WTC11 (cell line): Measurements from ENCODE around the gene DLG1. TPM values are rescaled to one million over a fixed set of nuclear protein-coding genes. Genes with fewer than 3 reads are reported as not detected.

ENCODE experiments used
- ATAC-seq: fragments of 200-7000 bp; cut with Tn5 transposase; 2 replicates; pipeline ENCODE4 v1.10.0; 2021; ENCODE audit warnings: mild to moderate bottlenecking, moderate library complexity
- CTCF ChIA-PET: fragments of 300-600 bp; sonication (Branson Sonifier 250); formaldehyde crosslinking; loops from one replicate; lab custom pipeline; 2021; ENCODE audit warnings: antibody characterized with exemption; lab: Charles Lee
- POLR2A ChIA-PET: fragments of 350-600 bp; sonication (Branson Sonifier 250); formaldehyde crosslinking; loops from one replicate; lab custom pipeline; 2021; ENCODE audit warnings: antibody characterized with exemption; lab: Charles Lee
- DNase-seq: peaks from one replicate; pipeline ENCODE4 v3.0.0; 2021; ENCODE audit warnings: low spot score
- H3K27ac Mint-ChIP-seq: 2 replicates; pipeline ENCODE4 v1.8.0; 2021; ENCODE audit warnings: mixed read lengths
- H3K27me3 Mint-ChIP-seq: 2 replicates; pipeline ENCODE4 v1.8.0; 2021; ENCODE audit warnings: low read depth, mild to moderate bottlenecking, moderate library complexity, mixed read lengths
- H3K36me3 Mint-ChIP-seq: 2 replicates; pipeline ENCODE4 v1.8.0; 2021; ENCODE audit warnings: mixed read lengths
- H3K4me1 Mint-ChIP-seq: 2 replicates; pipeline ENCODE4 v1.8.0; 2022; ENCODE audit warnings: mixed read lengths
- H3K4me3 Mint-ChIP-seq: 2 replicates; pipeline ENCODE4 v1.8.0; 2021; ENCODE audit warnings: mild to moderate bottlenecking, moderate library complexity, mixed read lengths
- H3K9me3 Mint-ChIP-seq: 2 replicates; pipeline ENCODE4 v1.8.0; 2021; ENCODE audit warnings: mixed read lengths
- CDX4 ChIP-seq: fragments of 250-450 bp; sonication (Bioruptor Pico); IDR thresholded peaks from 2 replicates; pipeline ENCODE4 v1.9.0; 2021; ENCODE audit warnings: moderate library complexity, mild to moderate bottlenecking, inconsistent platforms, borderline replicate concordance
- ERG ChIP-seq: fragments of 250-450 bp; sonication (Bioruptor Pico); IDR thresholded peaks from 2 replicates; pipeline ENCODE4 v1.8.0; 2021; ENCODE audit warnings: mild to moderate bottlenecking
- ESRRA ChIP-seq: sonication (generic); formaldehyde crosslinking; IDR thresholded peaks from 2 replicates; pipeline ENCODE4 v1.8.1; 2022; ENCODE audit warnings: mild to moderate bottlenecking, missing genetic modification reagents, borderline replicate concordance
- IRF1 ChIP-seq: sonication (generic); formaldehyde crosslinking; IDR thresholded peaks from 2 replicates; pipeline ENCODE4 v1.8.0; 2023; ENCODE audit warnings: missing genetic modification reagents
- NFE2L1 ChIP-seq: sonication (generic); formaldehyde crosslinking; IDR thresholded peaks from 2 replicates; pipeline ENCODE4 v1.8.1; 2023; ENCODE audit warnings: missing genetic modification reagents
- NR2C2 ChIP-seq: sonication (generic); formaldehyde crosslinking; IDR thresholded peaks from 2 replicates; pipeline ENCODE4 v1.8.0; 2022; ENCODE audit warnings: mild to moderate bottlenecking, missing genetic modification reagents
- SMAD4 ChIP-seq: sonication (generic); formaldehyde crosslinking; IDR thresholded peaks from 2 replicates; pipeline ENCODE4 v1.8.0; 2022; ENCODE audit warnings: mild to moderate bottlenecking, missing genetic modification reagents
- ZBTB21 ChIP-seq: sonication (generic); formaldehyde crosslinking; IDR thresholded peaks from 2 replicates; pipeline ENCODE4 v1.8.1; 2023; ENCODE audit warnings: mild to moderate bottlenecking, missing genetic modification reagents, borderline replicate concordance
- ZMAT4 ChIP-seq: fragments of 250-450 bp; sonication (Bioruptor Pico); IDR thresholded peaks from 2 replicates; pipeline ENCODE4 v1.9.0; 2021; ENCODE audit warnings: mild to moderate bottlenecking
- ZNF532 ChIP-seq: fragments of 250-450 bp; sonication (Bioruptor Pico); IDR thresholded peaks from 2 replicates; pipeline ENCODE4 v1.9.0; 2021; ENCODE audit warnings: mild to moderate bottlenecking, borderline replicate concordance
- ZSCAN18 ChIP-seq: fragments of 250-450 bp; sonication (Bioruptor Pico); IDR thresholded peaks from 2 replicates; pipeline ENCODE4 v2.1.2; 2022; ENCODE audit warnings: mild to moderate bottlenecking, moderate library complexity
- total RNA-seq: library from RNA; stranded (reverse); gene quantifications from 3 replicates; pipeline ENCODE4 v1.2.3, GENCODE V29; 2021
- TF ChIP-seq, protein P1 (sequence below): sonication (generic); formaldehyde crosslinking; IDR thresholded peaks from 2 replicates; pipeline ENCODE4 v1.8.0; 2022; ENCODE audit warnings: mild to moderate bottlenecking, missing genetic modification reagents
- TF ChIP-seq, protein P2 (sequence below): fragments of 200-600 bp; IDR thresholded peaks from 2 replicates; pipeline ENCODE4 v1.8.0; 2022; ENCODE audit warnings: antibody characterized with exemption

The DLG1 gene
- total RNA-seq, 1 experiment from 2014 or later: 81.1 TPM

GRCh38 chr3:197025736-197026480 lies 272.5 kb downstream of the DLG1 start:
- CTCF ChIA-PET: interaction anchor here (0.9 kb wide), 1 partner anchor 24 kb away, joined by 3 read pairs; no protein-coding TSS in a partner anchor
- ATAC-seq (no peak), DNase-seq (no peak)
- Mint-ChIP-seq H3K27ac (no peak overlapping the region), H3K36me3 (no peaks in the 10 kb centered on the region), H3K4me3 (no peak overlapping the region), H3K9me3 (no peaks in the 10 kb centered on the region), H3K4me1 (peaks cover 39% of the 10 kb centered on the region), H3K27me3 (peaks cover 15% of the 10 kb centered on the region)
- POLR2A ChIA-PET: no interaction called here
- TF ChIP-seq, protein P1, sequence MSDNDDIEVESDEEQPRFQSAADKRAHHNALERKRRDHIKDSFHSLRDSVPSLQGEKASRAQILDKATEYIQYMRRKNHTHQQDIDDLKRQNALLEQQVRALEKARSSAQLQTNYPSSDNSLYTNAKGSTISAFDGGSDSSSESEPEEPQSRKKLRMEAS (CRISPR knock-in tag): no peak
- no peak for TF ChIP-seq IRF1 (CRISPR knock-in tag)
- no peak for TF ChIP-seq SMAD4 (CRISPR knock-in tag)
- TF ChIP-seq NFE2L1: no peak
- peak; percentile 29; the same call in 1 of the 2 replicates for TF ChIP-seq ESRRA (CRISPR knock-in tag)
- no peak for TF ChIP-seq ZSCAN18 (CRISPR knock-in tag)

GRCh38 chr3:197024881-197025735 lies 273.3 kb downstream of the DLG1 start:
- ATAC-seq (no peak), DNase-seq (no peak)
- H3K4me3 Mint-ChIP-seq: no peak overlapping the region
- POLR2A ChIA-PET: no interaction called here
- peaks cover 15% of the 10 kb centered on the region for H3K27me3 Mint-ChIP-seq
- no peak for TF ChIP-seq NR2C2 (CRISPR knock-in tag)
- no peak for TF ChIP-seq ZMAT4 (CRISPR knock-in tag)
- TF ChIP-seq ZBTB21 (CRISPR knock-in tag): no peak
- TF ChIP-seq IRF1 (CRISPR knock-in tag): no peak
- TF ChIP-seq, protein P2, sequence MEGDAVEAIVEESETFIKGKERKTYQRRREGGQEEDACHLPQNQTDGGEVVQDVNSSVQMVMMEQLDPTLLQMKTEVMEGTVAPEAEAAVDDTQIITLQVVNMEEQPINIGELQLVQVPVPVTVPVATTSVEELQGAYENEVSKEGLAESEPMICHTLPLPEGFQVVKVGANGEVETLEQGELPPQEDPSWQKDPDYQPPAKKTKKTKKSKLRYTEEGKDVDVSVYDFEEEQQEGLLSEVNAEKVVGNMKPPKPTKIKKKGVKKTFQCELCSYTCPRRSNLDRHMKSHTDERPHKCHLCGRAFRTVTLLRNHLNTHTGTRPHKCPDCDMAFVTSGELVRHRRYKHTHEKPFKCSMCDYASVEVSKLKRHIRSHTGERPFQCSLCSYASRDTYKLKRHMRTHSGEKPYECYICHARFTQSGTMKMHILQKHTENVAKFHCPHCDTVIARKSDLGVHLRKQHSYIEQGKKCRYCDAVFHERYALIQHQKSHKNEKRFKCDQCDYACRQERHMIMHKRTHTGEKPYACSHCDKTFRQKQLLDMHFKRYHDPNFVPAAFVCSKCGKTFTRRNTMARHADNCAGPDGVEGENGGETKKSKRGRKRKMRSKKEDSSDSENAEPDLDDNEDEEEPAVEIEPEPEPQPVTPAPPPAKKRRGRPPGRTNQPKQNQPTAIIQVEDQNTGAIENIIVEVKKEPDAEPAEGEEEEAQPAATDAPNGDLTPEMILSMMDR: no peak
- TF ChIP-seq ERG: no peak
- no peak for TF ChIP-seq CDX4 (CRISPR knock-in tag)
- no peak for TF ChIP-seq ZNF532 (CRISPR knock-in tag)
- CTCF ChIA-PET: interaction anchor here (0.6 to 0.9 kb wide), 2 partner anchors 23 to 408 kb away, joined by 3 read pairs; no protein-coding TSS in a partner anchor
- no peaks in the 10 kb centered on the region for H3K9me3 Mint-ChIP-seq
- no peak overlapping the region for H3K27ac Mint-ChIP-seq
- no peaks in the 10 kb centered on the region for H3K36me3 Mint-ChIP-seq
- peaks cover 34% of the 10 kb centered on the region for H3K4me1 Mint-ChIP-seq
